GM23248 (cell line): Measurements from ENCODE around the gene LY86.

ENCODE experiments used
- EZH2 ChIP-seq: fragments of 200-600 bp; sonication (generic); IDR thresholded peaks from 2 replicates; pipeline ENCODE4 v1.6.1; 2018; ENCODE audit warnings: antibody characterized with exemption, mild to moderate bottlenecking; ENCODE audit not compliant: insufficient read depth, poor library complexity, severe bottlenecking
- EZH2phosphoT487 ChIP-seq: fragments of 200-600 bp; sonication (generic); IDR thresholded peaks from 2 replicates; pipeline ENCODE4 v1.6.1; 2018; ENCODE audit warnings: antibody characterized with exemption, moderate library complexity, mild to moderate bottlenecking, low read depth; ENCODE audit not compliant: insufficient read depth

- TF ChIP-seq EZH2phosphoT487 = no peak
- no peak for TF ChIP-seq EZH2
Measured at GRCh38 chr6:6635291-6635690, 46.8 kb downstream of the LY86 start.
